Gastrocnemius medialis (tissue), 4 donors: ENCODE results near the gene VPS9D1. TPM values are rescaled to one million over a fixed set of nuclear protein-coding genes. Genes with fewer than 3 reads are reported as not detected.
"Not testable (repeated sequence)": the region's sequence is repeated elsewhere in the genome, so short reads cannot be mapped to it uniquely, and the experiment has no call there.

Experiments
- ATAC-seq, 2 donors: fragments of 150-250 bp; one replicate each; pipeline ENCODE4 v1.9.1; 2016
- DNase-seq, 2 donors: peaks; one replicate each; pipeline ENCODE4 v3.0.0-alpha.2; 2019
- H3K27ac ChIP-seq, 4 donors: fragments of 200-600 bp; sonication (generic); 1 replicate in 1 of 4; 2 replicates in 3 of 4; pipeline ENCODE4 v1.5.1; 2016 to 2018; ENCODE audit warnings: mild to moderate bottlenecking in 2 of 4, moderate library complexity in 1 of 4
- H3K27me3 ChIP-seq, 3 donors: fragments of 200-600 bp; sonication (generic) in 2 of 3; 1 replicate in 1 of 3; 2 replicates in 2 of 3; pipeline versions ENCODE4 v1.5.1 to v1.6.0; 2016 to 2019; ENCODE audit warnings: mild to moderate bottlenecking in 1 of 3, moderate library complexity in 1 of 3
- H3K36me3 ChIP-seq, 2 donors: fragments of 200-600 bp; sonication (generic) in 1 of 2; one replicate each; pipeline ENCODE4 v1.5.1; 2017 to 2018
- H3K4me1 ChIP-seq, 2 donors: fragments of 200-600 bp; sonication (generic) in 1 of 2; one replicate each; pipeline ENCODE4 v1.5.1; 2016 to 2017; ENCODE audit warnings: mild to moderate bottlenecking in 2 of 2
- H3K4me3 ChIP-seq, 4 donors: fragments of 200-600 bp; sonication (generic) in 3 of 4; 1 replicate in 1 of 4; 2 replicates in 3 of 4; pipeline ENCODE4 v1.5.1; 2016 to 2019; ENCODE audit warnings: mild to moderate bottlenecking in 2 of 4
- H3K9me3 ChIP-seq, 3 donors: fragments of 200-600 bp; sonication (generic) in 2 of 3; 1 replicate in 1 of 3; 2 replicates in 2 of 3; pipeline ENCODE4 v1.5.1; 2016 to 2019
- POLR2A ChIP-seq, 2 donors: fragments of 450-650 bp; IDR thresholded peaks; one replicate each; pipeline ENCODE4 v1.6.1; 2017; ENCODE audit warnings: antibody characterized with exemption in 2 of 2, mild to moderate bottlenecking in 2 of 2, moderate library complexity in 2 of 2
- in situ Hi-C, 4 donors: fragments of 200-750 bp; cut with MboI; loops; one replicate each; pipeline versions ENCODE4 v1.15.0 to v1.8.0; 2017; ENCODE audit warnings: low sequenced_read_pairs in 4 of 4
- intact Hi-C: fragments of 100-400 bp; cut with DNase I; formaldehyde crosslinking; loops from one replicate; pipeline ENCODE4 v1.15.1; 2023; ENCODE audit warnings: low total_unique reads
- total RNA-seq, 4 donors: library from RNA; depleted of rRNA; stranded (reverse); fragments of >200 nt; gene quantifications; one replicate each; pipeline versions ENCODE4 v1.1.0 to v1.2.3, GENCODE V29; 2016
- TF ChIP-seq, protein P1 (sequence below), 5 experiments: fragments of 450-650 bp in 3 of 5; fragments of 200-600 bp in 2 of 5; sonication (generic) in 2 of 5; IDR thresholded peaks in 4 of 5; conservative IDR thresholded peaks in 1 of 5; 1 replicate in 4 of 5; 2 replicates in 1 of 5; pipeline ENCODE4 v1.5.1; 2016 to 2019; ENCODE audit warnings: antibody characterized with exemption in 5 of 5, mild to moderate bottlenecking in 3 of 5, moderate library complexity in 3 of 5

Gene VPS9D1
- total RNA-seq, 4 donors from 2014 or later, result 2.3 to 9.4 (median 3.4) TPM

DNA sequence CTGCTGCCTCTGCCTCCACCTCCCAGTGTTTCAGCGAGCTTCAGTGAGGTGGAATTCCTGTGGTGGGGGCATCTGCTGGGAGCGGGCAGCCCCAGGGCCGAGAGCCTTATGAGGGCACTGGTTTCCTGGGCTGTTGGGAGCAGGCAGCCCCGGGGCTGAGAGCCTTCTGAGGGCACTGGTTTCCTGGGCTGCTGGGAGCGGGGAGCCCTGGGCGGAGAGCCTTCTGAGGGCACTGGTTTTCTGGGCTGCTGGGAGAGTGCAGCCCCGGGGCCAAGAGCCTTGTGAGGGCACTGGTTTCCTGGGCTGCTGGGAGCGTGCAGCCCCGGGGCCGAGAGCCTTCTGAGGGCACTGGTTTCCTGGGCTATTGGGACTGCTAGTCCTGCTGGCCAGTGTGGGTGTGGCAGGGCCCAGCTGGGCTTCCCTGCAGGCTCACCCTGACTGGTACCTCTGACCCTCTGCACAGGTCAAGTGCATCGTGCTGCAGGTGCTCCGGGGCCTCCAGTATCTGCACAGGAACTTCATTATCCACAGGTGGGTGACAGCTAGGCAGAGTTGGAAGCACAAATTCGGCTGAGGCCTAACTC is 28.6 kb downstream of the VPS9D1 start:
- TF ChIP-seq, protein P1, sequence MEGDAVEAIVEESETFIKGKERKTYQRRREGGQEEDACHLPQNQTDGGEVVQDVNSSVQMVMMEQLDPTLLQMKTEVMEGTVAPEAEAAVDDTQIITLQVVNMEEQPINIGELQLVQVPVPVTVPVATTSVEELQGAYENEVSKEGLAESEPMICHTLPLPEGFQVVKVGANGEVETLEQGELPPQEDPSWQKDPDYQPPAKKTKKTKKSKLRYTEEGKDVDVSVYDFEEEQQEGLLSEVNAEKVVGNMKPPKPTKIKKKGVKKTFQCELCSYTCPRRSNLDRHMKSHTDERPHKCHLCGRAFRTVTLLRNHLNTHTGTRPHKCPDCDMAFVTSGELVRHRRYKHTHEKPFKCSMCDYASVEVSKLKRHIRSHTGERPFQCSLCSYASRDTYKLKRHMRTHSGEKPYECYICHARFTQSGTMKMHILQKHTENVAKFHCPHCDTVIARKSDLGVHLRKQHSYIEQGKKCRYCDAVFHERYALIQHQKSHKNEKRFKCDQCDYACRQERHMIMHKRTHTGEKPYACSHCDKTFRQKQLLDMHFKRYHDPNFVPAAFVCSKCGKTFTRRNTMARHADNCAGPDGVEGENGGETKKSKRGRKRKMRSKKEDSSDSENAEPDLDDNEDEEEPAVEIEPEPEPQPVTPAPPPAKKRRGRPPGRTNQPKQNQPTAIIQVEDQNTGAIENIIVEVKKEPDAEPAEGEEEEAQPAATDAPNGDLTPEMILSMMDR (IDR thresholded peaks at IDR 0.05 in 4 of 5, conservative IDR thresholded peaks at IDR 0.05 in 1 of 5), result no peak
- TF ChIP-seq POLR2A (IDR thresholded peaks at IDR 0.05), result no peak
- H3K27me3 ChIP-seq, result no peaks in the 10 kb centered on the region
- peaks cover 11 to 13% of the 10 kb centered on the region in 2 donors for H3K4me1 ChIP-seq
- H3K4me3 ChIP-seq, result no peak overlapping the region
- DNase-seq (no peak), ATAC-seq (no peak)
- intact Hi-C loops, result no loop called here
- H3K27ac ChIP-seq, result no peak overlapping the region
- no peaks in the 10 kb centered on the region for H3K9me3 ChIP-seq
- in situ Hi-C loops, result no loop called here
- peaks cover 0 to 56% of the 10 kb centered on the region in 2 donors for H3K36me3 ChIP-seq

DNA sequence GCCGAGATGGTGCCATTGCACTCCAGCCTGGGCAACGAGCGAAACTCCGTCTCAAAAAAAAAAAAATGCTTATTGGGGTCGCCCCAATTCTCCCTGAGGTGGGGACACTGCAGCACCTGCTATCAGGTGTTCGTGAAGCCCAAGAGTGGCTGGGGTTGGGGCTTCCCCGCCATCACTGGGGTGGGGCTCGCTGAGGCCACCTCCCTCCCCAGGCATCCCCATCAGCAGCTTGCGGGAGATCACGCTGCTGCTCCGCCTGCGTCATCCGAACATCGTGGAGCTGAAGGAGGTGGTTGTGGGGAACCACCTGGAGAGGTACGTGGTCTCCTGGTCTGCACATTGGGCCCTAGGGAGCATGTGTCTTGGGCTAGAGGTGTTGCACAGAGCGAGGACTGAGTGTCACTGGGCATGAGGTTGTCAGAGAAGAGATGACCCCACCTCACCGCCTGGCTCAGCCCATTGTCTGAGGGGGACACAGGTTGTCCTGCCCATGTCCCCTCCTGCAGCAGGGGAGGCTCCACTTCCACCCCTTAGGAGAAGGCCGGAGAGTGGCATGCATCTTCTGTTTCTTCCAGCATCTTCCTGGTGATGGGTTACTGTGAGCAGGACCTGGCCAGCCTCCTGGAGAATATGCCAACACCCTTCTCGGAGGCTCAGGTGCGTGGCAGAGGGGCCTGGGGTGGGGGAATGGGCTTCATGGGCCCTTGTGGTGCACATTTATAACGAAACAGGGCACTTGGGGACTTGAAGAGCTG is 29.3 kb downstream of the VPS9D1 start:
- Histone ChIP-seq H3K36me3 (peaks cover 0 to 56% of the 10 kb centered on the region in 2 donors), H3K4me3 (no peak overlapping the region), H3K27me3 (no peaks in the 10 kb centered on the region), H3K27ac (no peak overlapping the region), H3K4me1 (peaks cover 11 to 14% of the 10 kb centered on the region in 2 donors), H3K9me3 (no peaks in the 10 kb centered on the region)
- intact Hi-C loops, result no loop called here
- TF ChIP-seq, protein P1 (IDR thresholded peaks at IDR 0.05 in 4 of 5, conservative IDR thresholded peaks at IDR 0.05 in 1 of 5), result no peak
- no peak for TF ChIP-seq POLR2A (IDR thresholded peaks at IDR 0.05)
- ATAC-seq (no peak), DNase-seq (no peak)
- in situ Hi-C loops, result no loop called here

DNA sequence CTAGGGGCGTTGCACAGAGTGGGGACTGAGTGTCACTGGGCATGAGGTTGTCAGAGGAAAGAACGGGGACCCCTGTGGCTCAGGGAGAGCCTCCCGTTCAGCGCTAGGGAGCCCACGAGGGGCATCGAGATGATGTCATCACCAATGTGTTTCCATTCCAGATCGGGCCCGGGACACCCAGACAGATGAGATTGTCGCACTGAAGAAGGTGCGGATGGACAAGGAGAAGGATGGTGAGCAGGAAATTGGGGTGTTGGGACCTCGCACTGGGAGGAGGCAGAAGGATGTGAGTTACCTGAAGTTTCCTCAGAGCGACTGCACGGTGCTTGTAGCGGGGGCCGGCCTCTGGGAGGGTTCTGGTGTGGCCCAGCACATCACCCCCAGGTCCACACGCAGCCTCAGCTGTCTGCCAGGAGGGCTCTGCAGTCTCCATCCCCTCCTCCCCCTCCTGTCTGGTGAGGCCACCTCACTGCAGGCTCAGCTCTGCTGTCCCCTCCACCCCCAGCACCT is 30.3 kb downstream of the VPS9D1 start:
- ATAC-seq, result no peak
- Histone ChIP-seq H3K36me3 (peaks cover 0 to 50% of the 10 kb centered on the region in 2 donors), H3K27ac (no peak overlapping the region), H3K27me3 (no peaks in the 10 kb centered on the region), H3K9me3 (no peaks in the 10 kb centered on the region), H3K4me3 (no peak overlapping the region), H3K4me1 (peaks cover 11 to 19% of the 10 kb centered on the region in 2 donors)
- DNase-seq, result no peak
- in situ Hi-C loops, result no loop called here
- intact Hi-C loops, result no loop called here
- TF ChIP-seq POLR2A (IDR thresholded peaks at IDR 0.05), result no peak
- TF ChIP-seq, protein P1 (IDR thresholded peaks at IDR 0.05 in 4 of 5, conservative IDR thresholded peaks at IDR 0.05 in 1 of 5), result no peak

DNA sequence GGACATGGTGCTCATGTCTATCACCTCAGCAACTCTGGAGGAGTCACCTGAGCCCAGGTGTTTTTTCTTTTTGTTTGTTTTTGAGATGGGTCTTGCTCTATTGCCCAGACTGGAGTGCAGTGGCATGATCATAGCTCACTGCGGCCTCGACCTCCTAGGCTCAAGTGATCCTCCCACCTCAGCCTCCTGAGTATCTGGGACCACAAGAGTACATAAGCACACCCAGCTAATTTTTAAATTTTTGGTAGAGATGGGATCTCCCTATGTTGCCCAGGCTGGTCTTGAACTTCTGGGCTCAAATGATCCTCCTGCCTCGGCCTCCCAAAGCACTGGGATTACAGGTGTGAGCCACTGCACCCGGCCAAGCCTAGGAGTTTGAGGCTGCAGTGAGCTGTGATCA is 31.1 kb downstream of the VPS9D1 start:
- intact Hi-C loops, ATAC-seq, in situ Hi-C loops: not testable (repeated sequence)

DNA sequence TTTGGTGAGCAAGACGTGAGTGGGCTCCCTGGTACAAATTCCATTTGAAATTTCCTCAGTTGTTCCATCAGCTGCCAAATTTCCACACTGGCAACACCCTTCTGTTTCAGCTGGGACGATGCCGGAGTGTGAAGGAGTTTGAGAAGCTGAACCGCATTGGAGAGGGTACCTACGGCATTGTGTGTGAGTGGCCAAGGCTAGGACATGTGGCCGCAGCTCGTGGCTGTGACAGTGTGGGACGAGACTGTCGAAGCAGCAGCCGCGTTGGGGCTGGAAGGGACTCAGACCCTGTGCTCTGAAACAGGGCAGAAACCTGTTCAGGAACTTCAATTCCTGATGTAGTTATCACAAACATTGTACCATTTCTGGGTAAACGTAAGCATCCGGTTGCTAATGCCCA is 31.6 kb downstream of the VPS9D1 start:
- Histone ChIP-seq H3K36me3 (peaks cover 0 to 37% of the 10 kb centered on the region in 2 donors), H3K27me3 (no peaks in the 10 kb centered on the region), H3K27ac (no peak overlapping the region), H3K4me1 (peaks cover 11 to 19% of the 10 kb centered on the region in 2 donors), H3K4me3 (no peak overlapping the region), H3K9me3 (no peaks in the 10 kb centered on the region)
- intact Hi-C loops, result no loop called here
- no peak for ATAC-seq
- no peak for DNase-seq
- no peak for TF ChIP-seq POLR2A (IDR thresholded peaks at IDR 0.05)
- TF ChIP-seq, protein P1 (IDR thresholded peaks at IDR 0.05 in 4 of 5, conservative IDR thresholded peaks at IDR 0.05 in 1 of 5), result no peak
- in situ Hi-C loops, result no loop called here

More for the DNA sequence above, 31.1 kb downstream of the VPS9D1 start:
- not testable (repeated sequence) for H3K27me3 ChIP-seq, H3K27ac ChIP-seq, DNase-seq, H3K4me3 ChIP-seq, H3K9me3 ChIP-seq
- Histone ChIP-seq H3K4me1 (peaks cover 11 to 19% of the 10 kb centered on the region in 2 donors), H3K36me3 (peaks cover 0 to 42% of the 10 kb centered on the region in 2 donors)
